Activated T-helper 1 cell treated with Interleukin-2 at 50 U/mL for 16 hours (primary cell): ENCODE measurements around the gene ACY1.
"Not testable (repeated sequence)": the region's sequence is repeated elsewhere in the genome, so short reads cannot be mapped to it uniquely, and the experiment has no call there.

Source experiments
- DNase-seq: peaks from one replicate; pipeline ENCODE4 v3.0.0-alpha.2; 2020; ENCODE audit warnings: low read depth

Gene ACY1

DNA sequence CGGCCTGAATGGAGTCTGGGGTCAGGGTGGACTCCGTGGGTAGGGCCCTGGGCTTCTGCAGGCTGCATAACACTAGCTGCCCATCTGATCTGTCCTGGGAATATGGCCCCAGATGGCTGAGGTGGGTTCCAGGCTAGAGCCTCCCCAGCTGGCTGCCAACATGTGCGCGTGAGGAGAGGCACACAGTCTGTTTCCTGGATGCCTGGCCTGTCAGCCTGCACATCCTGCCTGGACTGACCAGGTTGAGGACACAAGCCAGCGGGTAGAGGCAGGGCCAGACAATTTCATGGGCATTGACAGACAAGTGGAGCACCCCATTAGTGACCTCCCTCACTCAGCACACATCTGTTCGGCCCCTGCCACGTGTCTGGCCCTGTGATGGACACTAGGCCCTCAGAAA, 42.1 kb downstream of the ACY1 start:
- DNase-seq = no peak

DNA sequence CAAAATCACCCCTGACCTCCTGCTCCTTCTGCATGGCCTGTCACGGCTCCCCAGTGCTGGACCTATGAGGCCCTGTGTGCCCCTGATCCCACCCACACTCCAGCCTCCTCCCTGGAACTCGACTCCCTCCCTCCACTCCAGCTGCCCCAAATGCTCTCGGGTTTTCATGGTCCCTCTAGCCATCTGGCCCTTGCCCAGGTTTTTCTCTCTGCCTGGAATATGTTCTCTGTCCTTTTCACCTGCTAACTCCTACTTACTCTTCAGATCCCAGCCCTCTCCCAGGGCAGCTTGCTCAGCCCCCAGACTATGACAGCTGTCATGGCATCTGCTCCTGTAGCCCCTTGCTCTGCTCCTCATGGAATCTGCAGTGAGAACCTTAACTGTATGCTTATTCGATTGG, 42.7 kb downstream of the ACY1 start:
- DNase-seq = no peak

GRCh38 chr3:52028572-52028971, 45.2 kb downstream of the ACY1 start:
- no peak for DNase-seq

DNA sequence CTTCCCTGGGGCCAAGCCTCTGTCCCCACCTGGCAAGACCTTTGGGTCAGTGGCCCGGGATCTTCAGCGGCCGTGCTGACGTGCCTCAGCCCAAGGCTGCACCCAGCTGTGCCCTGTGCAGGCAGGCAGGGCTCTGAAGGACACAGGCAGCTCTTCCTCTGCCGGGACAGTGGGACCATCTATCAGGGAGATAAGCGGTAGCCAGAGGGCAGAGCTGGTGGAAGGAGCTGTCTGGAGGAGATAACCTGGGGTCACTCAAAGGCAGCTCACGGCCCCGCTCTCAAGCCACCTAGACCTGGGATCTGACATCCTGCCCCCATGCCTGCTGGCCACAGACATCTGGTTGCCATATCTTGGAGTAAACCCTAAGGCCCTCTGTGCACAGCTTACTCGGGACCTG, 45.7 kb downstream of the ACY1 start:
- no peak for DNase-seq

DNA sequence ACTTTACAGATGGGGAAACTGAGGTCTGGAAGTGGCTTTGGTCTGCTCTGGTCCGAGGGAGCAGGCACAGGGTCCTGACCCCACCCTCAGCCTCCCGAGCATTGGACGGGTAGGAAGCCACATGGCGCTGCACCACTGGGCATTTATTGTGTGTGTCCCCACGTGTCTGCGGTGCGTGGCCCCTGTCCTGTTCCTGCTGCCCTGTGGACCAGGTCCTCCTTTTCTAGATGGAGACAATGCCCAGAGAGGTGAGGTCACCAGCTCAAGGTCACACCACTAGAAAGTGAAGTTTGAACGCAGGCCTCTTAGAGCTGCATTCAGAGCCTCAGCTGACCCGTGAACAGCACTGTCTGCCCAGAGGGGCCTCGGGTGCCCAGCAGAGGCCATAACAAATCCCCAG, 46.2 kb downstream of the ACY1 start:
- no peak for DNase-seq

- DNase-seq = no peak
Measured at GRCh38 chr3:52030714-52031310, 47.5 kb downstream of the ACY1 start.

DNA sequence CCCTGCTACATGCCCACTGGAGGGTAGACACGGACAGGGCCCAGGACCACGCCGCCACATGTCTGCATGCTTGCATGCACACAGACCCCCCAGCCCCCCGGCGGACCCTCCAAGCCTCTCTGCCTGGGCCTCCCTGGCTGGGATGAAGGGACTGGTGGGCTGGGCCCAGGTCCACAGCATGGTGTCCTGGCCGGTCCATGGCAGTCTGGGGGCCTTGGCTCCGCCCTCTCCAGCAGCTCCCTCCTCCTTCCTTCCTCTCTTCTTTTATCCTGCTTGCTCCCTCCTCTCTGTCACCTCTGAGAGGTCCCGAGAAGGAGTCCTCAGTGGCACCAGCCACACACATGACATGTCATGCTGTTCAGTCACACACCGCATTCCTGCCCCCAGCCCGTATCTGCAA, 48.6 kb downstream of the ACY1 start:
- no peak for DNase-seq

DNA sequence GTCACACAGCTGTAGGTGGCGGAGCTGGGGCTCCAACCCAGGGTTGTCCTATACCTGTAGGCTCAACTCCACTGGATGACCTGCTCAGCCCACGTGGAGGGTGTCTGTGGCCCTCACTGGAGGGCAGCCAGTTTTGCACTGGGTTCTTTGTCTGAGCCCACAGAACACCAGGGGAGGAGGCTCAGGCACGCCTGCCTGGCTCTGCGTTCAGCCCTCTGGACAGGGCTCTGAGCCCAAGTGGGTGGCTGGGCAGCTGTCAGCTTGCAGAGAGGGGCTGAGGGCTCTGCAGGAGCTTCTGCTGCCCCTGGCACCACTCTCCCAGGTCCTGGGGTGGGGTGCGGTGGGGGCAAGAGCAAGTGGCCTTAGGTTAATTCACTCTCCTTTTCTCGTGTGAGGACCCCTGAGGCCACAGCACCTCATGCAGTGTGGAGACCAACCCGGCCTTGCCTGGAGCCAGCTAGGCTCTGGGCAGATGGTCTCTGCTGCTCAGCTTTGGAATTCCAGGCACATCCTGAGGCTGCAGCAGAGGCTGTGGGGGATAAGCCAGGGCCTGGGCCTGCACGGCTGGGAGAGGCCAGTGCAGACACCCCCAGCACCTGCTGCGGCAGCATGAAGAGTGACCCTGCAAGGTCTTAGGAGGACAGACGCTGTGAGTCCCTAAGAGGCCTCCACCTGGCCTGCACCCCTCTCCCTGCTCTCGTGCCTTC, 49.5 kb downstream of the ACY1 start:
- no peak for DNase-seq

DNA sequence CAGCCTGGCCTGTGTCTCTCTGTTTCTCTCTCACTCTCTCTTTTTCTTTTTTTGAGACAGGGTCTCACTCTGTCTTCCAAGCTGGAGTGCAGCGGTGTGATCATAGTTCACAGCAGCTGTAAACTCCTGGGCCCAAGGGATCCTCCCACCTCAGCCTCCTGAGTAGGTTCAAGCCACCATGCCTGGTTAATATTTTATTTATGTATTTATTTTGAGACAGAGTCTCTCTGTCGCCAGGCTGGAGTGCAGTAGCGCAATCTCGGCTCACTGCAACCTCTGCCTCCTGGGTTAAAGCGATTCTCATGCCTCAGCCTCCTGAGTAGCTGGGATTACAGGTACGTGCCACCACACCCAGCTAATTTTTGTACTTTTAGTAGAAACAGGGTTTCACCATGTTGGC, 50.4 kb downstream of the ACY1 start:
- not testable (repeated sequence) for DNase-seq

DNA sequence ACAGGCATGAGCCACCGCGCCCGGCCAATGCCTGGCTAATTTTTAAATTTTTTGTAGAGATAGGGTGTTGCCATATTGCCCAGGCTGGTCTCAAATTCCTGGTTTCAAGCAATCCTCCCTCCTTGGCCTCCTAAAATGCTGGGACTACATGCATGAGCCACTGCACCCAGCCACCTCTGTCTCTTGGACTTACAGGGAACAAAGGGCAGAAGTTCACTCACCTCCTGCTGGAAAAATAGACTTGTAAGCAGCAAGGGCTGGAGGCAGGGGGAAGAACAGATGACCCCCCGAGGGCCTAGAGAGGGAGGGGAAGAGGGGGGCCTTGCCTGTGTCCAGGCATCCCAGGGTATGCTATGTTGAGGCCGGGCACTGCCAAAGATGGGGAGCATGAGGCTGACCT, 50.9 kb downstream of the ACY1 start:
- DNase-seq = no peak

DNA sequence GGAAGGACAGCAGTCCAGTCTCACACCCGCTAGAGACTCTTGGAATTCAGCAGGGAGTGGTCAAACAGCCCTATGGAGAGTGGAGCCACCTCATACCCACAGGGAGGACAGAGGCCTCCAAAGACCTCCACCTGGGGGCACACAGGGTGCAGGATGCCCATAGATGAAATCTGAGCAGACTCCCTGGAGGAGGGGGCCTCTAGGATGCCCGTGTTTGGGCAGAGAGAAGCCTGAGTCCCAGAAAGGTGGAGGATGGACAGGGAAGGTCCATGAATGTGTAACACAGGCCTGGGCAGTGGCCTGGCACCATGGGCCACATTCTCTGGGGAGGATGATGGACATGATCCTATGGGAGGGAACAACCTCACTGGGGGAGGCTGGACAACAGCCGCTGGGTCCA, 51.3 kb downstream of the ACY1 start:
- DNase-seq = no peak

DNA sequence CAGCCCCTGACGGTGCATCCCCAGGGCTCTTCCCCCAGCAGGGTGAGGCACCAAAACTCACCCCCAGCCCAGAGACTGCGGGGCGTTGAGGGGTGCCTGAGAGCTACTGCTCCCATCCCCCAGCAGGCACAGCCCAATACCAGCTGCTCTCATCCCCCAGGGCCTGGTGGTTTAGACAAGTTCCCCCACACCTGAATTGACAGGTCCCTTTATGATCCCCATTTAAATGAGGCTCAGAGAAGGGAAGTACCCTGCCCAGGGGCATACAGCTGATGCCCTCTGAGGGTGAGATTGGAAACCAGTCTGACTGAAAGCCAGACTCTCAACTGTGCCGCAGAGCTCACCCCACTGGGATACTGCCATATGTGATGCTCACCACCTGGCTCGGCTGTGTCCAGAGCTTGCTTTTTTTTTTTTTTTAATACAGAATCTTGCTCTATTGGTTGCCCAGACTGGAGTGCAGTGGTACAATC, 52.9 kb downstream of the ACY1 start:
- no peak for DNase-seq

- no peak for DNase-seq
Measured at GRCh38 chr3:52036829-52037228, 53.5 kb downstream of the ACY1 start.

- DNase-seq = no peak
Measured at GRCh38 chr3:52037291-52037690, 54.0 kb downstream of the ACY1 start.

DNA sequence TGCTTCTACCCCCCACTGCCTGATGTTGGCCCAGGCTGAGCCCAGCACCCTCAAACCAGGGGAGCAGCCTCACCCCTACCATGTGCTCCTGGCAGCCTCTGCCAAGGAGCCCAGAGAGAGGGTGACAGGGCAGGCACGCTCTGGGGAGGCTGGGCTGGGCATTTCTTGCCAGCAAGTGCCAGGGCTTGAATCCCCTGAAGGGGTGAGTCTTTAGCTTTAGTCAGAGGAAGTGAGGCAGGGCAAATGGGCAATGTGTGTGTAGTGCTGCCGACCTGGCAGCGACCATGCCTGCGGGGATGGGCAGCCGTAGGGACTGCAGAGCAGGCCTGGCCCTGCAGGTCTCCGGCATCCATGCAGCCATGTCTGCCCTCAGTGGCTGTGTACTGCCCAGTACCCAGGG, 54.9 kb downstream of the ACY1 start:
- no peak for DNase-seq
